GM12878 (cell line): Measurements from ENCODE around the gene RASL12. TPM values are rescaled to one million over a fixed set of nuclear protein-coding genes. Genes with fewer than 3 reads are reported as not detected.

Source experiments
- ATAC-seq: fragments of 200-7000 bp; cut with Tn5 transposase; 3 replicates; pipeline ENCODE4 v1.9.1; 2020; ENCODE audit warnings: mild to moderate bottlenecking, moderate library complexity
- BruUV-seq: library from RNA; stranded (reverse); fragments of 400-500 nt; replicated peaks from 2 replicates; lab custom pipeline; 2021; lab: Mats Ljungman, UMichigan
- CTCF ChIA-PET: fragments of 300-600 bp; sonication (Branson Sonifier 250); formaldehyde crosslinking; extraction: SDS; loops from one replicate; lab custom pipeline; 2021; ENCODE audit warnings: inconsistent platforms; lab: Yijun Ruan, JAX
- POLR2A ChIA-PET: fragments of 350-600 bp; formaldehyde crosslinking; extraction: SDS; loops from one replicate; lab custom pipeline; 2021; ENCODE audit warnings: inconsistent platforms; lab: Charles Lee
- RAD21 ChIA-PET: fragments of 300-600 bp; sonication (Branson Sonifier 250); formaldehyde crosslinking; loops from one replicate; lab custom pipeline; 2023; ENCODE audit warnings: antibody characterized with exemption; ENCODE audit not compliant: unreplicated experiment; lab: Charles Lee
- SMC1A ChIA-PET: fragments of 300-600 bp; sonication (Branson Sonifier 250); formaldehyde crosslinking; loops from one replicate; lab custom pipeline; 2023; ENCODE audit not compliant: unreplicated experiment, uncharacterized antibody; lab: Charles Lee
- DNase-seq: peaks from one replicate; pipeline ENCODE4 v3.0.0-alpha.2; 2011; ENCODE audit warnings: low read depth, low spot score
- FAIRE-seq: peaks from 3 replicates; lab custom pipeline; 2011; peaks lifted over from hg19 to GRCh38; lab: Jason Lieb, UNC
- H2AFZ ChIP-seq: 2 replicates; pipeline ENCODE4 v1.6.0; 2011; ENCODE audit warnings: low read depth, low read length, control low read depth; ENCODE audit not compliant: control insufficient read depth
- H3K27ac ChIP-seq: 2 replicates; pipeline ENCODE4 v1.5.1; 2011; ENCODE audit warnings: control low read depth; ENCODE audit not compliant: control insufficient read depth, insufficient read depth
- H3K27me3 ChIP-seq, 2 experiments: replicated peaks in 1 of 2; 2 replicates each; pipeline versions ENCODE4 v1.6.0 to v1.6.1; 2011; ENCODE audit warnings: low read length in 1 of 2; ENCODE audit not compliant: control insufficient read depth in 2 of 2, insufficient read depth in 2 of 2
- H3K36me3 ChIP-seq, 2 experiments: 2 replicates each; pipeline ENCODE4 v1.5.1; 2011; ENCODE audit warnings: low read length in 1 of 2; ENCODE audit not compliant: control insufficient read depth in 2 of 2, insufficient read depth in 2 of 2
- H3K4me1 ChIP-seq: 2 replicates; pipeline ENCODE4 v1.6.1; 2011; ENCODE audit warnings: mild to moderate bottlenecking, low read length, moderate library complexity, mixed read lengths; ENCODE audit not compliant: control insufficient read depth, insufficient read depth
- H3K4me2 ChIP-seq: 2 replicates; pipeline ENCODE4 v1.6.0; 2011; ENCODE audit warnings: control low read depth; ENCODE audit not compliant: control insufficient read depth, insufficient read depth
- H3K4me3 ChIP-seq: fragments of 200-600 bp; sonication (generic); 2 replicates; pipeline ENCODE4 v1.5.1; 2016
- H3K79me2 ChIP-seq: 2 replicates; pipeline ENCODE4 v1.6.0; 2011; ENCODE audit warnings: low read length; ENCODE audit not compliant: control insufficient read depth, insufficient read depth
- H3K9ac ChIP-seq: 2 replicates; pipeline ENCODE4 v1.8.0; 2011; ENCODE audit warnings: low read length, control low read depth, mixed read lengths; ENCODE audit not compliant: control insufficient read depth, insufficient read depth
- H3K9me3 ChIP-seq: replicated peaks from 3 replicates; pipeline ENCODE4 v1.5.1; 2011; ENCODE audit warnings: mild to moderate bottlenecking, low read length; ENCODE audit not compliant: control insufficient read depth, insufficient read depth
- H4K20me1 ChIP-seq: 2 replicates; pipeline ENCODE4 v1.6.0; 2011; ENCODE audit not compliant: control insufficient read depth, insufficient read depth
- BHLHE40 ChIP-seq, 2 experiments: fragments of 450-650 bp in 1 of 2; IDR thresholded peaks; 2 replicates each; pipeline ENCODE4 v1.6.1; 2011 to 2017; ENCODE audit warnings: low read depth in 2 of 2, borderline replicate concordance in 1 of 2, improper control_type of control experiment in 1 of 2, low read length in 1 of 2, mild to moderate bottlenecking in 1 of 2
- CREM ChIP-seq: IDR thresholded peaks from 2 replicates; pipeline ENCODE4 v1.6.1; 2014; ENCODE audit warnings: antibody characterized with exemption, low read depth
- SMAD1 ChIP-seq: fragments of 450-650 bp; IDR thresholded peaks from 2 replicates; pipeline ENCODE4 v1.6.1; 2018; ENCODE audit warnings: mild to moderate bottlenecking, low read depth; ENCODE audit not compliant: partially characterized antibody
- WGBS: methylation state at CpG from one replicate; pipeline ENCODE4 v1.1.6; 2016; ENCODE audit warnings: low lambda C conversion rate; ENCODE audit not compliant: insufficient replicate concordance, insufficient coverage; ENCODE audit errors: missing lambda C conversion rate; 5-methylcytosine and 5-hydroxymethylcytosine counted together
- in situ Hi-C: fragments of 300-500 bp; cut with MboI; formaldehyde crosslinking; loops from 9 replicates; pipeline ENCODE4 v1.14.3; 2018; ENCODE audit warnings: mixed read lengths
- intact Hi-C: fragments of 100-400 bp; cut with micrococcal nuclease; formaldehyde crosslinking; loops from one replicate; pipeline ENCODE4 v1.14.2; 2022; ENCODE audit not compliant: unreplicated experiment
- polyA plus RNA-seq, 11 experiments: library from polyadenylated mRNA; depleted of rRNA in 4 of 11; unstranded in 6 of 11; stranded (reverse) in 5 of 11; fragments of >200 nt; fragmentation: Nextera tagmentation in 4 of 11; fragmentation: Illumina TruSeq in 1 of 11; extraction: Ambion mirVana in 4 of 11; extraction: Trizol in 1 of 11; gene quantifications; 1 replicate in 1 of 11; 2 replicates in 10 of 11; pipeline versions ENCODE4 v1.2.1 to v1.2.3, GENCODE V29; 2011 to 2016; ENCODE audit warnings: inconsistent platforms in 2 of 11, missing spikeins in 2 of 11, low read depth in 1 of 11
- total RNA-seq, 4 experiments: library from RNA; depleted of rRNA in 3 of 4; stranded (reverse); fragments of >200 nt in 3 of 4; fragmentation: Illumina TruSeq in 1 of 4; extraction: Trizol in 1 of 4; gene quantifications; 2 replicates each; pipeline versions ENCODE4 v1.2.1 to v1.2.3, GENCODE V29; 2013 to 2021
- TF ChIP-seq, protein P1 (sequence below): IDR thresholded peaks from 2 replicates; pipeline ENCODE4 v1.6.1; 2012; ENCODE audit warnings: low read depth, low read length, improper control_type of control experiment

Gene RASL12
- total and polyA plus RNA-seq, 10 of the 15 experiments (the other 5 are each of a cell fraction or from before 2014, with no cell fraction given): 0.06 to 0.10 TPM; not detected in 8

DNA sequence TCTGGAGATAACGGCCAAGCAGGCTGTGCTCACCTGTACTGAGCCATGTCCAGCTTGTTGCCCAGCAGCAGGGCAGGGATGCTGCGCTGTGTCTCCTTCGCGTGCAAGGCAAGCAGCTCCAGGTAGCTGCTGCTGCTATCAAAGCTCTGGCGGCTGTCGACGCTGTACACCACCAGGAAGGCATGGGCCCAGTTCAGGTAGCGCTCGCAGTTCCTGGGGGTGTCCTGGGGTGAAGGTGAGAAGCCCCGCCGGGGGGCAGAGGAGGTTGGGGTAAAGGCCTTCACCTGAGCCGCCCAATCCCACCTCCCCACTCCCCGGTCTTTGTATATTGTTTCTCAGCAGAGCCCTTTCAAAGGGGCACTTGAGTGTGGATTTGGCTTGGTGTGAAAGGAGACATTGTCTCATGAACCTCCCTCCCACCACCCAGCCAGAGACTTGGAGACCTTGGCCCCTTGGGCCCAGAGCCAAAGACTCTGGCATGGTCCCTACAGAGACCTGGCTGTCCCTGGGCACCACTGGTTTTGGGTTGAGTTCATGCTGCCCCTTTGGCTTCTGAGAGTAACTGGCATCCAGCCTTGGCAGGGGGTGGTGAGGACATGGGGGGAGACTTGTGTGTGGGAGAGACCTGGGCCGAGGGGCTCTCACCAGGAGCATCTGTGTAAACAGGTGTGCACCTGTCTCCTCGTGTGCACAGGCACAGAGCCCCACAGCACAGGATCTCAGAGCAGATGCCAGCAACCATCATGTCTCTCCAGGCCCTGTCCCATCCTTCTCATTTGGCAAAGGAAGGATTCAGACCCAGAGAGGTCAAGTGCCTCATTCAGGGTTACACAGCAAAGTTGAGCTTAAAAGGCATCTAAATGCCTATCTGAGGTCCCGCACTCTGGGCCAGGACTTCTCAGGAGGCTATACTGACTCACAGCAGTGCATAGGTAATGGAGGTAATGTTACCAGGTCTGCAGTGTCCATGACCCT lies 9.1 kb downstream of the RASL12 start (continued):
- TF ChIP-seq, protein P1, sequence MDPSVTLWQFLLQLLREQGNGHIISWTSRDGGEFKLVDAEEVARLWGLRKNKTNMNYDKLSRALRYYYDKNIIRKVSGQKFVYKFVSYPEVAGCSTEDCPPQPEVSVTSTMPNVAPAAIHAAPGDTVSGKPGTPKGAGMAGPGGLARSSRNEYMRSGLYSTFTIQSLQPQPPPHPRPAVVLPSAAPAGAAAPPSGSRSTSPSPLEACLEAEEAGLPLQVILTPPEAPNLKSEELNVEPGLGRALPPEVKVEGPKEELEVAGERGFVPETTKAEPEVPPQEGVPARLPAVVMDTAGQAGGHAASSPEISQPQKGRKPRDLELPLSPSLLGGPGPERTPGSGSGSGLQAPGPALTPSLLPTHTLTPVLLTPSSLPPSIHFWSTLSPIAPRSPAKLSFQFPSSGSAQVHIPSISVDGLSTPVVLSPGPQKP: no peak
- no peak for TF ChIP-seq SMAD1

DNA sequence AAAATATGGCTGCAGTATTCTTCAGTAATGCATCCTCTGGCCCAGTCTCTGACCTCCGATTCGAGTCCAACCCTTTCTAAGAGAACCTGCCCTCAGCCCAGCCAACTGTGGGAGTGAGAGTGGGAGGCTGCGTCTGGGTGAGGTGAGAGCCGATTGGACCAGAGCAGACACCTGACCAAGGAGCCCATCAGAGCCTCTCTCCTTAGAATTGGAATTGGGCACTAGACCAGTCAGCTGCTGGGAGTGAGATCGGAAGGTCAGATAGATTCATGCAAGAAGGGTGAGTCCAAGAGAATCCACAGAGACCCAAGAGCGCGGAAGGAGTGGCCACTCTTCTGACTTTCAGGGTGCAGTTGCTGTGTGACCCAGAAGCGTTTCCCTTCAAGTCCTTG lies 10.2 kb downstream of the RASL12 start:
- ChIA-PET RAD21 (no interaction called here), CTCF (interaction anchor here (0.9 to 1.2 kb wide), 2 partner anchors 24 kb away, joined by 3 to 4 read pairs; no protein-coding TSS in a partner anchor), POLR2A (no interaction called here), SMC1A (no interaction called here)
- Histone ChIP-seq H3K36me3 (no peaks in the 10 kb centered on the region), H3K9me3 (no peaks in the 10 kb centered on the region), H2AFZ (no peak overlapping the region), H3K4me2 (no peak overlapping the region), H3K27ac (no peak overlapping the region), H3K27me3 (no peaks in the 10 kb centered on the region), H3K4me1 (no peaks in the 10 kb centered on the region), H3K9ac (no peak overlapping the region), H4K20me1 (no peaks in the 10 kb centered on the region), H3K4me3 (no peak overlapping the region), H3K79me2 (no peaks in the 10 kb centered on the region)
- intact Hi-C loops: no loop called here
- DNase-seq (no peak), FAIRE-seq (no peak), ATAC-seq (no peak)
- no peak for TF ChIP-seq BHLHE40 (IDR thresholded peaks at IDR 0.05; ENCODE audit: borderline replicate concordance in 1 of 2, low read depth in 2 of 2, low read length in 1 of 2)
- no peak for TF ChIP-seq CREM
- no TSS peak for BruUV-seq
- 74% methylated on average over 8 of the region's 8 CpGs for WGBS
- in situ Hi-C loops: no loop called here
